ENCODE data around the gene DHX35.

- TF ChIP-seq YY1 (IDR thresholded peaks at IDR 0.05; ENCODE audit: insufficient read depth, insufficient read length) = no peak
- TF ChIP-seq ZNF274 (IDR thresholded peaks at IDR 0.05; ENCODE audit: low read depth, low read length) = no peak
Observed at GRCh38 chr20:39038495-39038894, 76.4 kb downstream of the DHX35 start.
